Endothelial cell of umbilical vein (primary cell): Measurements from ENCODE around the gene ZNF652. TPM values are rescaled to one million over a fixed set of nuclear protein-coding genes. Genes with fewer than 3 reads are reported as not detected.

ENCODE experiments used
- BruUV-seq: library from RNA; stranded (reverse); fragments of 400-500 nt; replicated peaks from 2 replicates; lab custom pipeline; 2021; lab: Mats Ljungman, UMichigan
- CTCF ChIA-PET: fragments of 300-600, 350-600 bp; sonication (Branson Sonifier 250); formaldehyde crosslinking; loops from one replicate; lab custom pipeline; 2021; ENCODE audit warnings: antibody characterized with exemption, inconsistent platforms; lab: Charles Lee
- POLR2A ChIA-PET: fragments of 300-600, 350-600 bp; sonication (Branson Sonifier 250); formaldehyde crosslinking; loops from one replicate; lab custom pipeline; 2021; ENCODE audit warnings: antibody characterized with exemption, inconsistent platforms; lab: Charles Lee
- DNase-seq: peaks from one replicate; pipeline ENCODE4 v3.0.0-alpha.2; 2011; ENCODE audit warnings: low read depth, low spot score
- FAIRE-seq: peaks from 2 replicates; lab custom pipeline; 2011; peaks lifted over from hg19 to GRCh38; lab: Jason Lieb, UNC
- H2AFZ ChIP-seq: 2 replicates; pipeline ENCODE4 v1.6.0; 2012; ENCODE audit warnings: low read depth, low read length, control low read depth, inconsistent platforms
- H3K27ac ChIP-seq: 2 replicates; pipeline ENCODE4 v1.5.1; 2011; ENCODE audit warnings: low read depth, mild to moderate bottlenecking, control low read depth, low read length, moderate library complexity; ENCODE audit not compliant: insufficient read depth
- H3K27me3 ChIP-seq, 2 experiments: 2 replicates each; pipeline versions ENCODE4 v1.6.0 to v1.6.1; 2011; ENCODE audit warnings: low read length in 2 of 2, mixed read lengths in 1 of 2; ENCODE audit not compliant: control insufficient read depth in 2 of 2, insufficient read depth in 2 of 2
- H3K36me3 ChIP-seq, 2 experiments: 2 replicates in 1 of 2; 3 replicates in 1 of 2; pipeline ENCODE4 v1.5.1; 2011; ENCODE audit warnings: low read length in 2 of 2, mild to moderate bottlenecking in 1 of 2, moderate library complexity in 1 of 2; ENCODE audit not compliant: control insufficient read depth in 2 of 2, insufficient read depth in 2 of 2; ENCODE audit errors: extremely low read depth in 1 of 2
- H3K4me1 ChIP-seq: 3 replicates; pipeline ENCODE4 v1.5.1; 2011; ENCODE audit warnings: mild to moderate bottlenecking, low read length; ENCODE audit not compliant: control insufficient read depth, insufficient read depth; ENCODE audit errors: extremely low read depth
- H3K4me2 ChIP-seq: 2 replicates; pipeline ENCODE4 v1.6.1; 2011; ENCODE audit warnings: low read length, control low read depth, mixed read lengths; ENCODE audit not compliant: insufficient read depth
- H3K4me3 ChIP-seq, 3 experiments: fragments of 200-600 bp in 1 of 3; sonication (generic), shearing (Covaris generic) in 1 of 3; replicated peaks in 1 of 3; 2 replicates each; pipeline ENCODE4 v1.5.1; 2011 to 2016; ENCODE audit warnings: control low read depth in 3 of 3, low read length in 3 of 3, mild to moderate bottlenecking in 2 of 3, inconsistent platforms in 1 of 3, low read depth in 1 of 3, moderate library complexity in 1 of 3; ENCODE audit not compliant: insufficient read depth in 1 of 3
- H3K79me2 ChIP-seq: 2 replicates; pipeline ENCODE4 v1.6.0; 2012; ENCODE audit warnings: low read length, inconsistent platforms; ENCODE audit not compliant: control insufficient read depth, insufficient read depth
- H3K9ac ChIP-seq: replicated peaks from 2 replicates; pipeline ENCODE3; 2011; ENCODE audit warnings: low read length, control low read depth; ENCODE audit not compliant: insufficient read depth; ENCODE audit errors: extremely low read depth
- H3K9me1 ChIP-seq: replicated peaks from 3 replicates; pipeline ENCODE4 v1.6.0; 2011; ENCODE audit warnings: mild to moderate bottlenecking, low read length; ENCODE audit not compliant: control insufficient read depth, insufficient read depth; ENCODE audit errors: extremely low read depth
- H3K9me3 ChIP-seq: replicated peaks from 2 replicates; pipeline ENCODE4 v1.5.1; 2012; ENCODE audit warnings: low read length, inconsistent platforms; ENCODE audit not compliant: control insufficient read depth, insufficient read depth
- H4K20me1 ChIP-seq: replicated peaks from 2 replicates; pipeline ENCODE3; 2011; ENCODE audit warnings: mild to moderate bottlenecking, low read length; ENCODE audit not compliant: control insufficient read depth, insufficient read depth; ENCODE audit errors: extremely low read depth
- CTCF ChIP-seq, 2 donors: IDR thresholded peaks; 1 replicate in 1 of 2; 2 replicates in 1 of 2; pipeline ENCODE4 v1.5.1; 2011; ENCODE audit warnings: low read length in 2 of 2, mild to moderate bottlenecking in 2 of 2, moderate library complexity in 2 of 2, control low read depth in 1 of 2, inconsistent platforms in 1 of 2, low read depth in 1 of 2; ENCODE audit not compliant: insufficient read depth in 1 of 2; ENCODE audit errors: extremely low read depth in 1 of 2
- EZH2 ChIP-seq: IDR thresholded peaks from 2 replicates; pipeline ENCODE4 v1.6.1; 2012; ENCODE audit warnings: borderline replicate concordance, low read depth, mild to moderate bottlenecking, moderate library complexity, low read length, inconsistent platforms; ENCODE audit not compliant: severe bottlenecking
- FOS ChIP-seq: IDR thresholded peaks from 2 replicates; pipeline ENCODE4 v1.6.1; 2011; ENCODE audit warnings: mild to moderate bottlenecking, low read length, moderate library complexity, borderline replicate concordance; ENCODE audit not compliant: insufficient read depth
- GATA2 ChIP-seq: IDR thresholded peaks from 2 replicates; pipeline ENCODE4 v1.7.0; 2011; ENCODE audit warnings: low read depth, mild to moderate bottlenecking, moderate library complexity, mixed read lengths, low read length; ENCODE audit not compliant: insufficient read length, insufficient read depth
- JUN ChIP-seq: IDR thresholded peaks from 2 replicates; pipeline ENCODE4 v1.6.1; 2011; ENCODE audit warnings: borderline replicate concordance, low read depth; ENCODE audit not compliant: insufficient read length, insufficient read depth
- MAX ChIP-seq: IDR thresholded peaks from 2 replicates; pipeline ENCODE4 v1.6.1; 2011; ENCODE audit not compliant: insufficient read depth, insufficient read length
- MYC ChIP-seq: IDR thresholded peaks from one replicate; pipeline ENCODE4 v1.6.1; 2011; ENCODE audit warnings: mild to moderate bottlenecking, low read depth, low read length
- POLR2A ChIP-seq: IDR thresholded peaks from 2 replicates; pipeline ENCODE4 v1.6.1; 2012; ENCODE audit warnings: low read depth, mild to moderate bottlenecking, control low read depth, low read length
- POLR2AphosphoS5 ChIP-seq: IDR thresholded peaks from 2 replicates; pipeline ENCODE4 v1.6.1; 2012; ENCODE audit warnings: low read depth, mild to moderate bottlenecking, control low read depth, low read length, moderate library complexity; ENCODE audit not compliant: insufficient read depth
- dilution Hi-C: fragments of 300-500 bp; cut with MboI; formaldehyde crosslinking; loops from one replicate; pipeline ENCODE4 v1.15.0; 2019; ENCODE audit warnings: low sequenced_read_pairs; ENCODE audit not compliant: extremely low pct_ligation_motif_present
- intact Hi-C: fragments of 100-400 bp; cut with micrococcal nuclease; formaldehyde crosslinking; loops from one replicate; pipeline ENCODE4 v1.10.0; 2022
- polyA plus RNA-seq, 4 experiments: library from polyadenylated mRNA; depleted of rRNA in 3 of 4; stranded (reverse) in 3 of 4; unstranded in 1 of 4; fragments of >200 nt; gene quantifications; 2 replicates each; pipeline versions ENCODE4 v1.2.1 to v1.2.3, GENCODE V29; 2011 to 2012; ENCODE audit warnings: missing spikeins in 1 of 4
- total RNA-seq: library from RNA; stranded (reverse); gene quantifications from 2 replicates; pipeline ENCODE4 v1.2.3, GENCODE V29; 2021

ZNF652 gene
- total and polyA plus RNA-seq, 2 donors (not counting 3 experiments of a cell fraction or from before 2014, with no cell fraction given), result 6.1 to 18.6 TPM

GRCh38 chr17:49353607-49354006, 8.4 kb downstream of the ZNF652 start:
- no TSS peak for BruUV-seq
- dilution Hi-C loops, result no loop called here
- H3K4me3 ChIP-seq, result no peak overlapping the region

More at GRCh38 chr17:49353607-49354006, 8.4 kb downstream of the ZNF652 start:
- ChIA-PET POLR2A (no interaction called here), CTCF (no interaction called here)
- no peaks in the 10 kb centered on the region for H3K4me1 ChIP-seq
- H3K9ac ChIP-seq, result no peak overlapping the region
- no peak overlapping the region for H3K27ac ChIP-seq
- H4K20me1 ChIP-seq, result peaks cover 5% of the 10 kb centered on the region
- TF ChIP-seq FOS (no peak), MAX (no peak), JUN (no peak), POLR2A (no peak), CTCF (IDR thresholded peaks at IDR 0.05; ENCODE audit: extremely low read depth in 1 of 2, insufficient read depth in 1 of 2, low read depth in 1 of 2, low read length in 2 of 2) (no peak), GATA2 (no peak), POLR2AphosphoS5 (no peak), MYC (no peak), EZH2 (no peak)
- DNase-seq (no peak), FAIRE-seq (no peak)
- H3K9me1 ChIP-seq, result no peaks in the 10 kb centered on the region
- no peak overlapping the region for H2AFZ ChIP-seq
- peaks cover 46% of the 10 kb centered on the region for H3K79me2 ChIP-seq
- H3K4me2 ChIP-seq, result no peak overlapping the region
- intact Hi-C loops, result no loop called here
- H3K9me3 ChIP-seq, result no peaks in the 10 kb centered on the region
- no peaks in the 10 kb centered on the region for H3K36me3 ChIP-seq
- no peaks in the 10 kb centered on the region for H3K27me3 ChIP-seq
